Neural cell (in vitro differentiated cells): Measurements from ENCODE around the gene ANXA10. TPM values are rescaled to one million over a fixed set of nuclear protein-coding genes. Genes with fewer than 3 reads are reported as not detected.
"Not testable (repeated sequence)": the region's sequence is repeated elsewhere in the genome, so short reads cannot be mapped to it uniquely, and the experiment has no call there.

ENCODE experiments used
- H2AFZ ChIP-seq: fragments of 200-600, 300-800 bp; sonication (generic), shearing (Covaris generic); 2 replicates; pipeline ENCODE4 v1.6.0; 2014; ENCODE audit warnings: low read depth, mild to moderate bottlenecking, antibody characterized with exemption, low read length, moderate library complexity
- H3F3A ChIP-seq: fragments of 200-600 bp; shearing (Covaris generic); 2 replicates; pipeline ENCODE4 v1.6.1; 2016; ENCODE audit warnings: mild to moderate bottlenecking, moderate library complexity, mixed read lengths, antibody characterized with exemption, low read length; ENCODE audit not compliant: insufficient read depth, poor library complexity, severe bottlenecking
- H3K27ac ChIP-seq: fragments of 200-600, 300-800 bp; sonication (generic), shearing (Covaris generic); 2 replicates; pipeline ENCODE4 v1.5.1; 2014; ENCODE audit warnings: mild to moderate bottlenecking, low read length, moderate library complexity
- H3K27me3 ChIP-seq: fragments of 300-800, 200-600 bp; sonication (generic), shearing (Covaris generic); 2 replicates; pipeline ENCODE4 v1.6.0; 2014; ENCODE audit warnings: mild to moderate bottlenecking, low read depth, low read length, moderate library complexity; ENCODE audit not compliant: insufficient read depth
- H3K36me3 ChIP-seq: fragments of 300-800, 200-600 bp; sonication (generic), shearing (Covaris generic); 2 replicates; pipeline ENCODE4 v1.5.1; 2014; ENCODE audit warnings: mild to moderate bottlenecking, antibody characterized with exemption, low read length, moderate library complexity; ENCODE audit not compliant: insufficient read depth
- H3K4me2 ChIP-seq: fragments of 300-800, 200-600 bp; sonication (generic), shearing (Covaris generic); 2 replicates; pipeline ENCODE4 v1.6.0; 2014; ENCODE audit warnings: mild to moderate bottlenecking, low read length
- H3K4me3 ChIP-seq: fragments of 300-800, 200-600 bp; sonication (generic), shearing (Covaris generic); 2 replicates; pipeline ENCODE4 v1.5.1; 2014; ENCODE audit warnings: mild to moderate bottlenecking, low read length, moderate library complexity
- H3K79me2 ChIP-seq: fragments of 200-600 bp; shearing (Covaris generic); replicated peaks from 2 replicates; pipeline ENCODE4 v1.6.0; 2014; ENCODE audit warnings: mild to moderate bottlenecking, low read length, moderate library complexity; ENCODE audit not compliant: insufficient read depth
- H3K9ac ChIP-seq: fragments of 300-800, 200-600 bp; sonication (generic), shearing (Covaris generic); 2 replicates; pipeline ENCODE4 v1.6.1; 2016; ENCODE audit warnings: mild to moderate bottlenecking, low read length, mixed read lengths
- H3K9me2 ChIP-seq: fragments of 200-600 bp; shearing (Covaris generic); 2 replicates; pipeline ENCODE4 v1.6.1; 2016; ENCODE audit warnings: mild to moderate bottlenecking, low read length, mixed read lengths; ENCODE audit not compliant: insufficient read depth
- H3K9me3 ChIP-seq: fragments of 200-600, 300-800 bp; sonication (generic), shearing (Covaris generic); 2 replicates; pipeline ENCODE4 v1.6.1; 2016; ENCODE audit warnings: mild to moderate bottlenecking, mixed run types, low read length, moderate library complexity, mixed read lengths
- H4K20me1 ChIP-seq: fragments of 200-600 bp; shearing (Covaris generic); 2 replicates; pipeline ENCODE4 v1.6.1; 2016; ENCODE audit warnings: mild to moderate bottlenecking, mixed run types; ENCODE audit not compliant: insufficient read depth
- EP300 ChIP-seq: fragments of 450-650 bp; conservative IDR thresholded peaks from 2 replicates; pipeline ENCODE4 v1.6.1; 2014; ENCODE audit warnings: antibody characterized with exemption, mild to moderate bottlenecking, moderate library complexity; ENCODE audit not compliant: poor library complexity, severe bottlenecking
- EZH2 ChIP-seq: fragments of 200-600, 300-800 bp; shearing (Covaris generic), sonication (generic); IDR thresholded peaks from 2 replicates; pipeline ENCODE4 v1.6.1; 2014; ENCODE audit warnings: antibody characterized with exemption, low read length, borderline replicate concordance, mild to moderate bottlenecking; ENCODE audit not compliant: insufficient read depth, poor library complexity, severe bottlenecking
- MXI1 ChIP-seq: fragments of 450-650 bp; conservative IDR thresholded peaks from 2 replicates; pipeline ENCODE4 v1.6.1; 2014; ENCODE audit warnings: antibody characterized with exemption, mild to moderate bottlenecking; ENCODE audit not compliant: poor library complexity, severe bottlenecking
- POLR2AphosphoS5 ChIP-seq: IDR thresholded peaks from 2 replicates; pipeline ENCODE4 v1.6.1; 2012
- RAD21 ChIP-seq: fragments of 450-650 bp; conservative IDR thresholded peaks from 2 replicates; pipeline ENCODE4 v1.6.1; 2014; ENCODE audit warnings: antibody characterized with exemption, mild to moderate bottlenecking, moderate library complexity
- SMC3 ChIP-seq: fragments of 450-650 bp; conservative IDR thresholded peaks from 2 replicates; pipeline ENCODE4 v1.6.1; 2014; ENCODE audit warnings: antibody characterized with exemption, mild to moderate bottlenecking, moderate library complexity; ENCODE audit not compliant: poor library complexity
- TAF1 ChIP-seq: IDR thresholded peaks from 2 replicates; pipeline ENCODE4 v1.6.1; 2012; ENCODE audit warnings: low read depth
- polyA plus RNA-seq: library from polyadenylated mRNA; depleted of rRNA; stranded (reverse); fragments of >200 nt; gene quantifications from 2 replicates; pipeline ENCODE4 v1.2.3, GENCODE V29; 2014
- TF ChIP-seq, protein P1 (sequence below): fragments of 450-650 bp; IDR thresholded peaks from 2 replicates; pipeline ENCODE4 v1.5.1; 2014; ENCODE audit warnings: antibody characterized with exemption, mild to moderate bottlenecking, moderate library complexity; ENCODE audit not compliant: poor library complexity, severe bottlenecking
- TF ChIP-seq, protein P2 (sequence below): IDR thresholded peaks from 2 replicates; pipeline ENCODE4 v1.6.1; 2012; ENCODE audit warnings: borderline replicate concordance

ANXA10 gene
- polyA plus RNA-seq, 1 donor from 2014 or later = not detected

DNA sequence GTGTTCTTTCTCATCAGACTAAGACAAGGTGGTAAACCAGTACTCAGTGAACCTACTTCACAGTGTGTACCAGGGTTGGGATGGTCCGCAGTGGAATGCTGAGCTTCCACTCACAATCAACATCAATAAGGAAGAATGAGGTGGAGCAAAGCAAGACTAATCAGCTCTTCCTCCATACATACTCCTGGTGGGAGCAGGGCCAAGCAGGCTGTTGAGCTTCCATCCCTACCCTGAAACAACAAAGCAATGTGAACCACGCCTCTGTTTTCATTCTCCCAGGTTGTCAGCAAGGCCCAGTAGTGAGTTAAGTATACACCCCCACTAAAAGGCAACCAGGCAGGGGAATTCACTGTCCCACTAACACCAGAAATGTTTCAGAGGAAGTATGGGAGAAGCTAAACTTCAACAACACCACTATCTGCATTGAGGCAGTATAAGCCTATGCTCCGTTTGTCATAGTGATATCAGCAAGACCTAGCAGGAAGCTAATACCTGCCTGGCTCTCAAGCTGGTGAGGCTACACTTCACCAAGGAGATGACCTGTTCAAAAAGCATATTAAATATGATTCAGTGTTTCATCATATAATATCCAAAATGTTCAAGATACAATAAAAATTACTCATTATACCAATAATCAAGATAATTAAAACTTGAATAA is 116.7 kb downstream of the ANXA10 start:
- TF ChIP-seq RAD21 (no peak), TAF1 (no peak), MXI1 (no peak), POLR2AphosphoS5 (no peak), SMC3 (no peak), EP300 (no peak), EZH2 (no peak)
- TF ChIP-seq, protein P1, sequence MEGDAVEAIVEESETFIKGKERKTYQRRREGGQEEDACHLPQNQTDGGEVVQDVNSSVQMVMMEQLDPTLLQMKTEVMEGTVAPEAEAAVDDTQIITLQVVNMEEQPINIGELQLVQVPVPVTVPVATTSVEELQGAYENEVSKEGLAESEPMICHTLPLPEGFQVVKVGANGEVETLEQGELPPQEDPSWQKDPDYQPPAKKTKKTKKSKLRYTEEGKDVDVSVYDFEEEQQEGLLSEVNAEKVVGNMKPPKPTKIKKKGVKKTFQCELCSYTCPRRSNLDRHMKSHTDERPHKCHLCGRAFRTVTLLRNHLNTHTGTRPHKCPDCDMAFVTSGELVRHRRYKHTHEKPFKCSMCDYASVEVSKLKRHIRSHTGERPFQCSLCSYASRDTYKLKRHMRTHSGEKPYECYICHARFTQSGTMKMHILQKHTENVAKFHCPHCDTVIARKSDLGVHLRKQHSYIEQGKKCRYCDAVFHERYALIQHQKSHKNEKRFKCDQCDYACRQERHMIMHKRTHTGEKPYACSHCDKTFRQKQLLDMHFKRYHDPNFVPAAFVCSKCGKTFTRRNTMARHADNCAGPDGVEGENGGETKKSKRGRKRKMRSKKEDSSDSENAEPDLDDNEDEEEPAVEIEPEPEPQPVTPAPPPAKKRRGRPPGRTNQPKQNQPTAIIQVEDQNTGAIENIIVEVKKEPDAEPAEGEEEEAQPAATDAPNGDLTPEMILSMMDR = no peak
- TF ChIP-seq, protein P2, sequence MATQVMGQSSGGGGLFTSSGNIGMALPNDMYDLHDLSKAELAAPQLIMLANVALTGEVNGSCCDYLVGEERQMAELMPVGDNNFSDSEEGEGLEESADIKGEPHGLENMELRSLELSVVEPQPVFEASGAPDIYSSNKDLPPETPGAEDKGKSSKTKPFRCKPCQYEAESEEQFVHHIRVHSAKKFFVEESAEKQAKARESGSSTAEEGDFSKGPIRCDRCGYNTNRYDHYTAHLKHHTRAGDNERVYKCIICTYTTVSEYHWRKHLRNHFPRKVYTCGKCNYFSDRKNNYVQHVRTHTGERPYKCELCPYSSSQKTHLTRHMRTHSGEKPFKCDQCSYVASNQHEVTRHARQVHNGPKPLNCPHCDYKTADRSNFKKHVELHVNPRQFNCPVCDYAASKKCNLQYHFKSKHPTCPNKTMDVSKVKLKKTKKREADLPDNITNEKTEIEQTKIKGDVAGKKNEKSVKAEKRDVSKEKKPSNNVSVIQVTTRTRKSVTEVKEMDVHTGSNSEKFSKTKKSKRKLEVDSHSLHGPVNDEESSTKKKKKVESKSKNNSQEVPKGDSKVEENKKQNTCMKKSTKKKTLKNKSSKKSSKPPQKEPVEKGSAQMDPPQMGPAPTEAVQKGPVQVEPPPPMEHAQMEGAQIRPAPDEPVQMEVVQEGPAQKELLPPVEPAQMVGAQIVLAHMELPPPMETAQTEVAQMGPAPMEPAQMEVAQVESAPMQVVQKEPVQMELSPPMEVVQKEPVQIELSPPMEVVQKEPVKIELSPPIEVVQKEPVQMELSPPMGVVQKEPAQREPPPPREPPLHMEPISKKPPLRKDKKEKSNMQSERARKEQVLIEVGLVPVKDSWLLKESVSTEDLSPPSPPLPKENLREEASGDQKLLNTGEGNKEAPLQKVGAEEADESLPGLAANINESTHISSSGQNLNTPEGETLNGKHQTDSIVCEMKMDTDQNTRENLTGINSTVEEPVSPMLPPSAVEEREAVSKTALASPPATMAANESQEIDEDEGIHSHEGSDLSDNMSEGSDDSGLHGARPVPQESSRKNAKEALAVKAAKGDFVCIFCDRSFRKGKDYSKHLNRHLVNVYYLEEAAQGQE = no peak
- Histone ChIP-seq H3K79me2 (no peaks in the 10 kb centered on the region), H3K36me3 (no peaks in the 10 kb centered on the region), H3K27ac (no peak overlapping the region), H4K20me1 (no peaks in the 10 kb centered on the region), H2AFZ (no peak overlapping the region), H3K9ac (no peak overlapping the region), H3K9me3 (no peaks in the 10 kb centered on the region), H3K4me3 (no peak overlapping the region), H3F3A (no peaks in the 10 kb centered on the region), H3K4me2 (no peak overlapping the region), H3K9me2 (no peaks in the 10 kb centered on the region), H3K27me3 (no peaks in the 10 kb centered on the region)

DNA sequence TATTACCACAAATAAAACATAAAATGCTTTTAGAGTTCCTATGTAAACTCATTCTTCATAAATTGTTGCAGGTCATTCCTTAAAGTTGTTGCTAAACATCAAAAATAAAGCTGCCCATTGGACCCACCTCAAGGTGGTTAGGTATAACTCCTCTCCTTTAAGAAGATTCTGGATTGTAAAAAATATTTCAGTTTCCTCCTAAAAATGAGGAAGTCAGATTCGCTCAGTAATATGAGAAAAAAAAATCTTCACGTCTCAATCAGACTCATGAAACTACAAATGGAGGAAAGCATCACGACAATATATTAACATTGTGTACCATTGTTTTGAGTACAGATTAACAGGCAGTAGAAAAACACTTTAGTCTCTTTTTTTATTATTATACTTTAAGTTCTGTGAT is 120.3 kb downstream of the ANXA10 start:
- no peaks in the 10 kb centered on the region for H3F3A ChIP-seq
- no peaks in the 10 kb centered on the region for H3K9me2 ChIP-seq
- no peak overlapping the region for H2AFZ ChIP-seq
- H3K27me3 ChIP-seq = no peaks in the 10 kb centered on the region
- no peak overlapping the region for H3K4me2 ChIP-seq
- H3K9ac ChIP-seq = no peak overlapping the region
- no peak overlapping the region for H3K27ac ChIP-seq
- no peak overlapping the region for H3K4me3 ChIP-seq
- no peaks in the 10 kb centered on the region for H3K9me3 ChIP-seq
- H3K79me2 ChIP-seq = no peaks in the 10 kb centered on the region
- no peaks in the 10 kb centered on the region for H4K20me1 ChIP-seq
- no peaks in the 10 kb centered on the region for H3K36me3 ChIP-seq
- TF ChIP-seq SMC3 (no peak), EP300 (no peak), EZH2 (no peak)

DNA sequence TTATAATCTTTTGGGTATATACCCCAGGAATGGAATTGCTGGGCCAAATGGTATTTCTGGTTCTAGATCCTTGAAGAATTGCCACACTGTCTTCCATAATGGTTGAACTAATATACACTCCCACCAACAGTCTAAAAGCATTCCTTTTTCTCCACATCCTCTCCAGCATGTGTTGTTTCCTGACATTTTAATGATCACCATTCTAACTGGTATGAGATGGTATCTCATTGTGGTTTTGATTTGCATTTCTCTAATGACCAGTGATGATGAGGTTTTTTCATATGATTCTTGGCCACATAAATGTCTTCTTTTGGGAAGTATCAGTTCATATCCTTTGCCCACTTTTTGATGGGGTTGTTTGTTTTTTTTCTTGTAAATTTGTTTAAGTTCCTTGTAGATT is 121.2 kb downstream of the ANXA10 start:
- not testable (repeated sequence) for H3K9ac ChIP-seq, H3K27ac ChIP-seq, H3K9me2 ChIP-seq, H4K20me1 ChIP-seq, H3K36me3 ChIP-seq, H3K79me2 ChIP-seq, H3K4me2 ChIP-seq, H3K27me3 ChIP-seq, H3K4me3 ChIP-seq, H3K9me3 ChIP-seq, H3F3A ChIP-seq, H2AFZ ChIP-seq
